Astrocyte (in vitro differentiated cells and primary cell): ENCODE data around the gene ZNF74. TPM values are rescaled to one million over a fixed set of nuclear protein-coding genes. Genes with fewer than 3 reads are reported as not detected.

ENCODE experiments used
- DNase-seq: peaks from one replicate; pipeline ENCODE4 v3.0.0-alpha.2; 2010; ENCODE audit warnings: low read depth
- FAIRE-seq: peaks from 2 replicates; lab custom pipeline; 2011; peaks lifted over from hg19 to GRCh38; lab: Jason Lieb, UNC
- H2AFZ ChIP-seq: 2 replicates; pipeline ENCODE4 v1.6.0; 2012; ENCODE audit warnings: low read depth, low read length, inconsistent platforms
- H3K27ac ChIP-seq: 2 replicates; pipeline ENCODE4 v1.5.1; 2011; ENCODE audit warnings: low read depth, low read length, inconsistent platforms
- H3K27me3 ChIP-seq: 2 replicates; pipeline ENCODE4 v1.6.0; 2011; ENCODE audit warnings: low read length, inconsistent platforms; ENCODE audit not compliant: insufficient read depth
- H3K36me3 ChIP-seq: 2 replicates; pipeline ENCODE4 v1.5.1; 2011; ENCODE audit warnings: low read length, inconsistent platforms; ENCODE audit not compliant: insufficient read depth
- H3K4me1 ChIP-seq: 2 replicates; pipeline ENCODE4 v1.5.1; 2011; ENCODE audit warnings: low read length, inconsistent platforms; ENCODE audit not compliant: insufficient read depth
- H3K4me2 ChIP-seq: 2 replicates; pipeline ENCODE4 v1.6.0; 2012; ENCODE audit warnings: low read length, inconsistent platforms
- H3K4me3 ChIP-seq: 2 replicates; pipeline ENCODE4 v1.5.1; 2011; ENCODE audit warnings: low read depth, mild to moderate bottlenecking, low read length, inconsistent platforms; ENCODE audit not compliant: insufficient read depth
- H3K79me2 ChIP-seq: 2 replicates; pipeline ENCODE4 v1.6.0; 2012; ENCODE audit warnings: mild to moderate bottlenecking, low read length, inconsistent platforms; ENCODE audit not compliant: insufficient read depth
- H3K9ac ChIP-seq: 2 replicates; pipeline ENCODE4 v1.6.0; 2012; ENCODE audit warnings: mild to moderate bottlenecking, low read length, inconsistent platforms
- H3K9me3 ChIP-seq: 2 replicates; pipeline ENCODE4 v1.5.1; 2012; ENCODE audit warnings: low read depth, mild to moderate bottlenecking, low read length, inconsistent platforms; ENCODE audit not compliant: insufficient read depth
- H4K20me1 ChIP-seq: 2 replicates; pipeline ENCODE4 v1.6.0; 2012; ENCODE audit warnings: low read length, inconsistent platforms; ENCODE audit not compliant: insufficient read depth
- H3K27ac Mint-ChIP-seq: one replicate; pipeline ENCODE4 v1.8.0; 2021; ENCODE audit warnings: mild to moderate bottlenecking, mixed read lengths; ENCODE audit not compliant: unreplicated experiment
- H3K27me3 Mint-ChIP-seq: one replicate; pipeline ENCODE4 v1.8.0; 2021; ENCODE audit warnings: low read depth, mixed read lengths; ENCODE audit not compliant: unreplicated experiment
- H3K36me3 Mint-ChIP-seq: one replicate; pipeline ENCODE4 v1.8.0; 2021; ENCODE audit warnings: low read depth, mixed read lengths; ENCODE audit not compliant: unreplicated experiment
- H3K4me1 Mint-ChIP-seq: one replicate; pipeline ENCODE4 v1.8.0; 2021; ENCODE audit warnings: low read depth, mixed read lengths; ENCODE audit not compliant: unreplicated experiment
- H3K4me3 Mint-ChIP-seq: one replicate; pipeline ENCODE4 v1.8.0; 2021; ENCODE audit warnings: mild to moderate bottlenecking, moderate library complexity, mixed read lengths; ENCODE audit not compliant: unreplicated experiment
- H3K9me3 Mint-ChIP-seq: one replicate; pipeline ENCODE4 v1.8.0; 2021; ENCODE audit warnings: mild to moderate bottlenecking, mixed read lengths; ENCODE audit not compliant: unreplicated experiment
- EZH2 ChIP-seq: IDR thresholded peaks from 2 replicates; pipeline ENCODE4 v1.6.1; 2012; ENCODE audit warnings: mild to moderate bottlenecking, low read length, inconsistent platforms; ENCODE audit not compliant: insufficient read depth
- total RNA-seq: library from RNA; stranded (reverse); gene quantifications from 2 replicates; pipeline ENCODE4 v1.2.1, GENCODE V29; 2021
- TF ChIP-seq, protein P1 (sequence below): IDR thresholded peaks from 2 replicates; pipeline ENCODE4 v1.5.1; 2011; ENCODE audit warnings: low read depth, mild to moderate bottlenecking, inconsistent platforms, low read length, moderate library complexity; ENCODE audit not compliant: insufficient read depth

The ZNF74 gene
- total RNA-seq, 1 donor from 2014 or later: 14.2 TPM

DNA sequence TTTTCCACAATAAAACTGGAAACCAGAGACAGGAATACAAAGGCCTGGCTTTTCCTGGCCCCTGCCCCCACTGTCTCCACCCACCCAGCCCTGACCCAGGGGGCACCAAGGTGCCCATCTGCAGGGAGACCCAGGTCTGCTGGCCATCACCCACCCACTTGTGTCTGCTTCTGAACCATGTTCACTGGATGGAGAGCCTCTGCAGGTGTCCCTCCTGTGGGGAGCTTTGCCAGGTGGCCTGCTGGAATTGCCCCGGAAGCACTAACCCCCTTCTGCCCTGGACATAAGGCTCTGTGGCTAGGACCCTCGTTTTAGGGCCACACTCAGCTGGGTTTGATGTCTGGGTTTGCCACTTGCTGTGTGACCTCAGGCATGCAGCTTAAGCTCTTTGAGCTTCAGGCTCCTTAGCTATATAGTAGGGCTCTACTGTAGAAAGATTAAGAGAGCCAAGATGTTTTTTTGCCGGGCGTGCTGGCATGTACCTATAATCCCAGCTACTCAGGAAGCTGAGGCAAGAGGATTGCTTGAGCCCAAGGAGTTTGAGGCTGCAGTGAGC is 39.8 kb downstream of the ZNF74 start:
- Histone ChIP-seq H2AFZ (no peak overlapping the region), H3K79me2 (peaks cover 68% of the 10 kb centered on the region), H3K4me3 (no peak overlapping the region), H3K27ac (no peak overlapping the region), H3K9me3 (no peaks in the 10 kb centered on the region), H3K9ac (no peak overlapping the region), H4K20me1 (peaks cover 84% of the 10 kb centered on the region), H3K4me2 (no peak overlapping the region), H3K4me1 (peaks cover 24% of the 10 kb centered on the region), H3K27me3 (no peaks in the 10 kb centered on the region), H3K36me3 (no peaks in the 10 kb centered on the region)
- peaks cover 18% of the 10 kb centered on the region for H3K36me3 Mint-ChIP-seq
- peaks cover 4% of the 10 kb centered on the region for H3K9me3 Mint-ChIP-seq
- FAIRE-seq: no peak
- H3K4me3 Mint-ChIP-seq: no peak overlapping the region
- peaks cover 9% of the 10 kb centered on the region for H3K4me1 Mint-ChIP-seq
- no peak for DNase-seq
- H3K27me3 Mint-ChIP-seq: peaks cover 38% of the 10 kb centered on the region
- TF ChIP-seq EZH2: no peak
- TF ChIP-seq, protein P1, sequence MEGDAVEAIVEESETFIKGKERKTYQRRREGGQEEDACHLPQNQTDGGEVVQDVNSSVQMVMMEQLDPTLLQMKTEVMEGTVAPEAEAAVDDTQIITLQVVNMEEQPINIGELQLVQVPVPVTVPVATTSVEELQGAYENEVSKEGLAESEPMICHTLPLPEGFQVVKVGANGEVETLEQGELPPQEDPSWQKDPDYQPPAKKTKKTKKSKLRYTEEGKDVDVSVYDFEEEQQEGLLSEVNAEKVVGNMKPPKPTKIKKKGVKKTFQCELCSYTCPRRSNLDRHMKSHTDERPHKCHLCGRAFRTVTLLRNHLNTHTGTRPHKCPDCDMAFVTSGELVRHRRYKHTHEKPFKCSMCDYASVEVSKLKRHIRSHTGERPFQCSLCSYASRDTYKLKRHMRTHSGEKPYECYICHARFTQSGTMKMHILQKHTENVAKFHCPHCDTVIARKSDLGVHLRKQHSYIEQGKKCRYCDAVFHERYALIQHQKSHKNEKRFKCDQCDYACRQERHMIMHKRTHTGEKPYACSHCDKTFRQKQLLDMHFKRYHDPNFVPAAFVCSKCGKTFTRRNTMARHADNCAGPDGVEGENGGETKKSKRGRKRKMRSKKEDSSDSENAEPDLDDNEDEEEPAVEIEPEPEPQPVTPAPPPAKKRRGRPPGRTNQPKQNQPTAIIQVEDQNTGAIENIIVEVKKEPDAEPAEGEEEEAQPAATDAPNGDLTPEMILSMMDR: no peak
- no peak overlapping the region for H3K27ac Mint-ChIP-seq

DNA sequence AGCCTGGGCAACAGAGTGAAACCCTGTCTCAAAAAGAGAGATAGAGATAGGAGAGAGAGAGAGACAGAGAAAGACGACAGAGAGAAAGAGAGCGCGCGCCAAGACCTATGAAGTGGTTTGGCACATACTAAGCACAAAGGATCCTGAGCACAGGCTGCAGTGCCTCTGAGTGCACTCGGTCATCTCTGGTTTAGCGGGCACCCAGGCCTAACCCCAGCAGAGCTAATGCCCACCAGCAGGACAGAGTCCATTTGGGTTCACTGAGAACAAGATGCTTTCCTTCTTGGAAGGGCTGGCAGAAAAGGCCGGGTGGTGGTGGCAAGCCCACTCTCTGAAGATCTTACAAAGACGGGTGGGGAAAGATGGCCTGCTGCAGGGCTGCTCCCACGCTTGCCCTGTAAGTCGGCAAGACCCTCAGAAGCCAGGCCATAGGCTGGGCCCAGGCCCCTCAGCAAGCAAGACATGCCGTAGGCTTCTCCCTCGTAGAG is 40.4 kb downstream of the ZNF74 start:
- Mint-ChIP-seq H3K9me3 (peaks cover 4% of the 10 kb centered on the region), H3K4me3 (no peak overlapping the region), H3K27me3 (peaks cover 38% of the 10 kb centered on the region), H3K27ac (no peak overlapping the region), H3K36me3 (peaks cover 16% of the 10 kb centered on the region), H3K4me1 (peaks cover 9% of the 10 kb centered on the region)
- H3K9me3 ChIP-seq: no peaks in the 10 kb centered on the region
- H3K27me3 ChIP-seq: no peaks in the 10 kb centered on the region
- no peak overlapping the region for H3K4me3 ChIP-seq
- peaks cover 24% of the 10 kb centered on the region for H3K4me1 ChIP-seq
- DNase-seq (no peak), FAIRE-seq (no peak)
- H3K79me2 ChIP-seq: peaks cover 68% of the 10 kb centered on the region
- H3K27ac ChIP-seq: no peak overlapping the region
- H3K9ac ChIP-seq: no peak overlapping the region
- peaks cover 84% of the 10 kb centered on the region for H4K20me1 ChIP-seq
- no peak overlapping the region for H3K4me2 ChIP-seq
- H3K36me3 ChIP-seq: no peaks in the 10 kb centered on the region
- H2AFZ ChIP-seq: no peak overlapping the region
- TF ChIP-seq, protein P1: no peak
- no peak for TF ChIP-seq EZH2

DNA sequence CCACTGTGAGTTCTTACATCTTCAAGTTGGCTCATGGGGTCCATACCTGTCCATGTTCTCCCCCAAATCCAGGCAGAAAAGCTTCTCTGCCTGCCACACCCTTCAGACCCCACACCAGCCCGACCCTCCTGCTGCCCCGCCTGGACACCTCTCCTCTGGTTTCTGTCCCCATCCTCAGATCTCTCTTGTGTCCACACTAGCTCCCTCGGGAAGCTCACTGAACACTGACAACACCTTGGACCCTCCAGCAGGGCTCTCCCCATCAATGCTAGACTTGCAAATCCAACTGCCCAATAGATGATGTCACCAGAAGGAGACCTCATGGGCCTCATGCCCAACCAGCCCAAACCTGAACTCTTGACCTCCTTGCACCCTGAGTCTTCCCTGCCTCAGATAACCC is 40.8 kb downstream of the ZNF74 start:
- Histone ChIP-seq H3K36me3 (no peaks in the 10 kb centered on the region), H2AFZ (no peak overlapping the region), H3K4me2 (no peak overlapping the region), H3K4me3 (no peak overlapping the region), H3K27me3 (no peaks in the 10 kb centered on the region), H3K79me2 (peaks cover 68% of the 10 kb centered on the region), H3K9ac (no peak overlapping the region), H3K4me1 (peaks cover 24% of the 10 kb centered on the region), H3K9me3 (no peaks in the 10 kb centered on the region), H3K27ac (no peak overlapping the region), H4K20me1 (peaks cover 84% of the 10 kb centered on the region)
- Mint-ChIP-seq H3K36me3 (peaks cover 20% of the 10 kb centered on the region), H3K4me1 (peaks cover 9% of the 10 kb centered on the region), H3K9me3 (peaks cover 4% of the 10 kb centered on the region), H3K27me3 (peaks cover 42% of the 10 kb centered on the region), H3K4me3 (no peak overlapping the region), H3K27ac (no peak overlapping the region)
- DNase-seq (no peak), FAIRE-seq (no peak)
- TF ChIP-seq, protein P1: no peak
- TF ChIP-seq EZH2: no peak
